DOHH2 (cell line): ENCODE data around the gene ZNF467.

Experiments used
- H3F3A ChIP-seq: fragments of 200-600 bp; sonication (generic), shearing (Covaris generic); 2 replicates; pipeline ENCODE4 v1.6.0; 2016; ENCODE audit warnings: antibody characterized with exemption, mild to moderate bottlenecking; ENCODE audit not compliant: control insufficient read depth, insufficient read depth
- H3K27ac ChIP-seq: fragments of 200-600 bp; sonication (generic); 2 replicates; pipeline ENCODE4 v1.5.1; 2014; ENCODE audit warnings: low read depth, mild to moderate bottlenecking, low read length, moderate library complexity
- H3K27me3 ChIP-seq: fragments of 200-600 bp; sonication (generic); 2 replicates; pipeline ENCODE4 v1.6.1; 2014; ENCODE audit warnings: mild to moderate bottlenecking, low read length, mixed read lengths; ENCODE audit not compliant: control insufficient read depth
- H3K36me3 ChIP-seq: fragments of 200-600 bp; sonication (generic); 2 replicates; pipeline ENCODE4 v1.6.1; 2014; ENCODE audit warnings: mild to moderate bottlenecking, low read length, moderate library complexity, mixed read lengths; ENCODE audit not compliant: control insufficient read depth
- H3K4me1 ChIP-seq: fragments of 200-600 bp; sonication (generic); 2 replicates; pipeline ENCODE4 v1.6.1; 2014; ENCODE audit warnings: mild to moderate bottlenecking, low read length, mixed read lengths; ENCODE audit not compliant: control insufficient read depth
- H3K4me2 ChIP-seq: fragments of 200-600 bp; sonication (generic); 2 replicates; pipeline ENCODE4 v1.6.0; 2014; ENCODE audit warnings: mild to moderate bottlenecking, low read length, moderate library complexity
- H3K4me3 ChIP-seq: fragments of 200-600 bp; sonication (generic); 2 replicates; pipeline ENCODE4 v1.5.1; 2014; ENCODE audit warnings: mild to moderate bottlenecking, low read length, mixed read lengths
- H3K79me2 ChIP-seq: fragments of 200-600 bp; sonication (generic); 2 replicates; pipeline ENCODE4 v1.6.1; 2014; ENCODE audit warnings: mild to moderate bottlenecking, low read length, mixed read lengths; ENCODE audit not compliant: control insufficient read depth
- H3K9me2 ChIP-seq: fragments of 200-600 bp; sonication (generic); replicated peaks from 2 replicates; pipeline ENCODE4 v1.6.1; 2014; ENCODE audit warnings: mild to moderate bottlenecking, low read length, mixed read lengths; ENCODE audit not compliant: control insufficient read depth
- H3K9me3 ChIP-seq: fragments of 200-600 bp; sonication (generic); 2 replicates; pipeline ENCODE4 v1.6.1; 2014; ENCODE audit warnings: antibody characterized with exemption, low read length, mixed read lengths; ENCODE audit not compliant: control insufficient read depth, insufficient read depth
- H4K20me1 ChIP-seq: fragments of 200-600 bp; sonication (generic); 2 replicates; pipeline ENCODE4 v1.6.0; 2014; ENCODE audit warnings: low read depth, mild to moderate bottlenecking, antibody characterized with exemption, low read length, moderate library complexity; ENCODE audit not compliant: control insufficient read depth, insufficient read depth
- EZH2phosphoT487 ChIP-seq: fragments of 200-600 bp; sonication (generic); IDR thresholded peaks from 2 replicates; pipeline ENCODE4 v1.6.1; 2017; ENCODE audit warnings: borderline replicate concordance, mild to moderate bottlenecking, antibody characterized with exemption, low read length, moderate library complexity, mixed read lengths
- TF ChIP-seq, protein P1 (sequence below): fragments of 200-600 bp; sonication (generic); IDR thresholded peaks from one replicate; pipeline ENCODE4 v1.5.1; 2014; ENCODE audit warnings: antibody characterized with exemption, mild to moderate bottlenecking, low read depth, low read length; ENCODE audit not compliant: poor library complexity, severe bottlenecking

Gene ZNF467

GRCh38 chr7:149785983-149786382, 12.6 kb upstream of the ZNF467 start:
- no peaks in the 10 kb centered on the region for H3K9me2 ChIP-seq
- H3F3A ChIP-seq: no peaks in the 10 kb centered on the region
- H3K79me2 ChIP-seq: no peaks in the 10 kb centered on the region
- H3K9me3 ChIP-seq: no peaks in the 10 kb centered on the region
- TF ChIP-seq EZH2phosphoT487: no peak
- TF ChIP-seq, protein P1, sequence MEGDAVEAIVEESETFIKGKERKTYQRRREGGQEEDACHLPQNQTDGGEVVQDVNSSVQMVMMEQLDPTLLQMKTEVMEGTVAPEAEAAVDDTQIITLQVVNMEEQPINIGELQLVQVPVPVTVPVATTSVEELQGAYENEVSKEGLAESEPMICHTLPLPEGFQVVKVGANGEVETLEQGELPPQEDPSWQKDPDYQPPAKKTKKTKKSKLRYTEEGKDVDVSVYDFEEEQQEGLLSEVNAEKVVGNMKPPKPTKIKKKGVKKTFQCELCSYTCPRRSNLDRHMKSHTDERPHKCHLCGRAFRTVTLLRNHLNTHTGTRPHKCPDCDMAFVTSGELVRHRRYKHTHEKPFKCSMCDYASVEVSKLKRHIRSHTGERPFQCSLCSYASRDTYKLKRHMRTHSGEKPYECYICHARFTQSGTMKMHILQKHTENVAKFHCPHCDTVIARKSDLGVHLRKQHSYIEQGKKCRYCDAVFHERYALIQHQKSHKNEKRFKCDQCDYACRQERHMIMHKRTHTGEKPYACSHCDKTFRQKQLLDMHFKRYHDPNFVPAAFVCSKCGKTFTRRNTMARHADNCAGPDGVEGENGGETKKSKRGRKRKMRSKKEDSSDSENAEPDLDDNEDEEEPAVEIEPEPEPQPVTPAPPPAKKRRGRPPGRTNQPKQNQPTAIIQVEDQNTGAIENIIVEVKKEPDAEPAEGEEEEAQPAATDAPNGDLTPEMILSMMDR: no peak
- peaks cover 6% of the 10 kb centered on the region for H3K4me1 ChIP-seq
- no peaks in the 10 kb centered on the region for H4K20me1 ChIP-seq
- no peaks in the 10 kb centered on the region for H3K36me3 ChIP-seq
- no peak overlapping the region for H3K27ac ChIP-seq
- no peak overlapping the region for H3K4me2 ChIP-seq
- no peaks in the 10 kb centered on the region for H3K27me3 ChIP-seq
- no peak overlapping the region for H3K4me3 ChIP-seq

DNA sequence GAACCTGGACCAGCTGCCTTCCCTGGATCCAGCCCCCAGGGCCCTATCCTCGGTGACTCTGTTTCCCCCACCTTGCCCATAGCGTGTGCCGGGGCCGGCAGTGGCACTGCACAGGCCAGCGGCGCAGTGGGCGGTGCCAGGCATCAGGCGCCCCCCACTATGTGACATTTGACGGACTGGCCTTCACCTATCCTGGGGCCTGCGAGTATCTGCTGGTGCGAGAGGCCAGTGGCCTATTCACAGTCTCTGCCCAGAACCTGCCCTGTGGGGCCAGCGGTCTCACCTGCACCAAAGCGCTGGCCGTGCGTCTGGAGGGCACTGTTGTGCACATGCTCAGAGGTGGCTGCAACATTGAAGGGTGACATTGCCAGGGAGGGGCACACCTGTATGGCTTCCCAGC, 12.0 kb upstream of the ZNF467 start:
- H3K9me2 ChIP-seq: no peaks in the 10 kb centered on the region
- H3K79me2 ChIP-seq: no peaks in the 10 kb centered on the region
- H3K4me2 ChIP-seq: no peak overlapping the region
- H3K4me1 ChIP-seq: peaks cover 11% of the 10 kb centered on the region
- TF ChIP-seq EZH2phosphoT487: no peak
- TF ChIP-seq, protein P1: no peak
- H3F3A ChIP-seq: no peaks in the 10 kb centered on the region
- H3K27ac ChIP-seq: no peak overlapping the region
- no peaks in the 10 kb centered on the region for H3K36me3 ChIP-seq
- no peaks in the 10 kb centered on the region for H3K27me3 ChIP-seq
- H3K4me3 ChIP-seq: no peak overlapping the region
- no peaks in the 10 kb centered on the region for H4K20me1 ChIP-seq
- H3K9me3 ChIP-seq: no peaks in the 10 kb centered on the region

- Histone ChIP-seq H3K9me2 (no peaks in the 10 kb centered on the region), H3F3A (no peaks in the 10 kb centered on the region), H3K27me3 (no peaks in the 10 kb centered on the region), H3K4me2 (no peak overlapping the region), H3K4me3 (no peak overlapping the region), H3K27ac (no peak overlapping the region), H4K20me1 (no peaks in the 10 kb centered on the region), H3K9me3 (no peaks in the 10 kb centered on the region), H3K79me2 (no peaks in the 10 kb centered on the region), H3K4me1 (peaks cover 12% of the 10 kb centered on the region), H3K36me3 (no peaks in the 10 kb centered on the region)
- TF ChIP-seq, protein P1: no peak
- no peak for TF ChIP-seq EZH2phosphoT487
Measured at GRCh38 chr7:149784251-149784608, 10.8 kb upstream of the ZNF467 start.
